Kidney (tissue), 14 donors: ENCODE data around the gene FGD3. TPM values are rescaled to one million over a fixed set of nuclear protein-coding genes. Genes with fewer than 3 reads are reported as not detected.

Experiments
- DNase-seq, 5 donors: peaks; one replicate each; pipeline ENCODE4 v3.0.0-alpha.2; 2013 to 2020
- FAIRE-seq: peaks from 2 replicates; lab custom pipeline; 2012; peaks lifted over from hg19 to GRCh38; lab: Jason Lieb, UNC
- H3K27ac ChIP-seq, 2 donors: one replicate each; pipeline ENCODE4 v1.7.0; 2013; ENCODE audit warnings: low read depth in 2 of 2, low read length in 2 of 2, inconsistent platforms in 1 of 2
- H3K27me3 ChIP-seq: one replicate; pipeline ENCODE4 v1.7.1; 2013; ENCODE audit warnings: low read length, inconsistent platforms; ENCODE audit not compliant: control insufficient read depth, insufficient read depth
- H3K36me3 ChIP-seq, 3 donors: one replicate each; pipeline versions ENCODE4 v1.7.0 to v1.7.1; 2013; ENCODE audit warnings: low read length in 3 of 3, control low read depth in 1 of 3, inconsistent platforms in 1 of 3; ENCODE audit not compliant: insufficient read depth in 3 of 3, control insufficient read depth in 2 of 3
- H3K4me1 ChIP-seq, 3 donors: one replicate each; pipeline versions ENCODE4 v1.7.0 to v1.7.1; 2013; ENCODE audit warnings: low read length in 3 of 3, inconsistent platforms in 1 of 3, low read depth in 1 of 3; ENCODE audit not compliant: control insufficient read depth in 2 of 3, insufficient read depth in 2 of 3
- H3K4me3 ChIP-seq, 3 donors: one replicate each; pipeline versions ENCODE4 v1.7.0 to v1.8.1; 2013; ENCODE audit warnings: low read length in 3 of 3, control low read depth in 1 of 3, inconsistent platforms in 1 of 3
- H3K9ac ChIP-seq, 3 donors: one replicate each; pipeline versions ENCODE4 v1.7.0 to v1.7.1; 2013; ENCODE audit warnings: low read length in 3 of 3, control low read depth in 1 of 3, inconsistent platforms in 1 of 3
- H3K9me3 ChIP-seq, 3 donors: one replicate each; pipeline versions ENCODE4 v1.7.0 to v1.7.1; 2013; ENCODE audit warnings: low read length in 3 of 3, control low read depth in 1 of 3, inconsistent platforms in 1 of 3; ENCODE audit not compliant: control insufficient read depth in 2 of 3, insufficient read depth in 1 of 3
- CTCF ChIP-seq: IDR thresholded peaks from 3 replicates; pipeline ENCODE4 v1.5.1; 2012; ENCODE audit warnings: mild to moderate bottlenecking, moderate library complexity, borderline replicate concordance; ENCODE audit not compliant: insufficient read depth; ENCODE audit errors: extremely low read depth
- intact Hi-C: fragments of 100-400 bp; cut with DNase I; formaldehyde crosslinking; loops from one replicate; pipeline ENCODE4 v1.11.1; 2022
- polyA plus RNA-seq: library from polyadenylated mRNA; stranded (reverse); fragments of 350-450 nt; fragmentation: Illumina TruSeq; extraction: RNeasy Lipid Tissue Mini Kit (QIAGEN cat#74804); gene quantifications from one replicate; pipeline ENCODE4 v1.2.3, GENCODE V29; 2014; ENCODE audit warnings: low read depth, low replicate concordance; ENCODE audit not compliant: insufficient read depth
- total RNA-seq: library from RNA; stranded (reverse); fragmentation: NEBNext Ultra II Directional; extraction: Animal tissue kit (Norgen Biotek cat#: 25700); gene quantifications from one replicate; pipeline ENCODE4 v1.2.1, GENCODE V29; 2021
- donor health status: control.
- donor health status: control.
- donor health status: control.
- donor health status: control.
- donor health status: control.
- donor health status: DM: yes; HTN: yes; CAD: no.
- donor health status: Normal renal cell carcinoma (clear cell type).

FGD3 gene
- total and polyA plus RNA-seq, 2 donors from 2014 or later = 7.4 to 12.1 TPM

DNA sequence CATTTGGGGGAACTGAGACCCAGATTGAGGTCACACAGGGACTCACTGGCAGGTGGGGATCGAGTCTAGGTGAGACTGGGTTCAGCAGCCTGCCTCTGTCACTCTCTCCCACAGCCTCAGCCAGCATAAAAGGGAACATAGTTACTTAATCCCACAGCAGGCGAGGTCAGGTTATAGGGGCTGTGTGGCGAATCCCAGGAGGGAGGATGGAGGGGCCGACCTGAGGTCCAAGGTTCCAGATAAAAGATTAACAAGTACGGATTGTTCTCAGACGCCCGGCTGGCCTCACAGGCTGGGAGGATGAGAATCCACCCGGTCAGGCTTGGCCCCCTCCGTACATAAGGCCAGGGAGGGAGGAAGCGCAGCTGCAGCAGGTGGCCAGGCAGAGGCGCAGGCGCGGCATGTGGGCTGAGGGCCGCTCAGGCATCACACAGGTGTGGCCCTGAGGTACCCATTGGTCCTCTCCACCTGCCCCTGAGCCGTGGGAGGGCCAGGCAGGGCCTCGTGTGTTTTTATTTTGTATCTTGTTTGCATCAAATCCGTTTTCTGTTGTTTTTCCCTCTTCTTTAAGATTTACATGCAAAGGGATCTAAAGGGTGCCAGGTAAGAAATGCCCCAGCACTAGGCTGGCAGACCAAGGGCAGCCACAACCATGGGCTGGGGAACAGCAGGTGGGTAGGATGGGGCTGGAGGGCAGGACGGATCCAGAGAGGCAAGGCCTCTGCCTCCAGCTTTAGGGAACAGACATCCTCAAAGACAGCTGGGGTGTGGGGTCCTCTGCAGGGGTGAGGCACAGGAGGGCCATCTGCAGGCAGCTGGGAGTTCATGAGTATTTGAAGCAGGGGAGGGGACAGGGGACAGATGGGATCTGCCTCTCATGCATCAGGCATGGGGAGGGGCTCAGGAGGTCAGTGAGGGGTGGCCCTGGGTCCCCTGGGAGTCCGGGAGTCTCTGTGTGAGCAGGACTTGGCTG is 114.8 kb downstream of the FGD3 start:
- TF ChIP-seq CTCF = no peak
- H3K9ac ChIP-seq = peak overlapping the region in 1 of 3 donors; percentile 2
- no peaks in the 10 kb centered on the region for H3K27me3 ChIP-seq
- DNase-seq (peak; percentile 79 to 87 (median 83)), FAIRE-seq (no peak)
- peaks cover 0 to 32% (median 16%) of the 10 kb centered on the region in 3 donors for H3K4me1 ChIP-seq
- intact Hi-C loops = no loop called here
- H3K4me3 ChIP-seq = peak overlapping the region in 1 of 3 donors; percentile 2
- H3K27ac ChIP-seq = peak overlapping the region in 1 of 2 donors; percentile 71
- no peaks in the 10 kb centered on the region for H3K36me3 ChIP-seq
- H3K9me3 ChIP-seq = no peaks in the 10 kb centered on the region

GRCh38 chr9:93064392-93065134 is 117.2 kb downstream of the FGD3 start:
- Histone ChIP-seq H3K4me1 (peaks cover 0 to 31% (median 14%) of the 10 kb centered on the region in 3 donors), H3K27ac (no peak overlapping the region)
- intact Hi-C loops = no loop called here

GRCh38 chr9:93065135-93065720 is 117.9 kb downstream of the FGD3 start:
- no peak overlapping the region for H3K9ac ChIP-seq
- no peaks in the 10 kb centered on the region for H3K9me3 ChIP-seq
- H3K27me3 ChIP-seq = no peaks in the 10 kb centered on the region
- FAIRE-seq (no peak), DNase-seq (peak in 1 of 5 donors; percentile 22)
- no peaks in the 10 kb centered on the region for H3K36me3 ChIP-seq
- H3K27ac ChIP-seq = no peak overlapping the region
- intact Hi-C loops = no loop called here
- TF ChIP-seq CTCF = no peak
- H3K4me3 ChIP-seq = no peak overlapping the region
- peaks cover 0 to 24% (median 11%) of the 10 kb centered on the region in 3 donors for H3K4me1 ChIP-seq

More at GRCh38 chr9:93064392-93065134, 117.2 kb downstream of the FGD3 start:
- H3K27me3 ChIP-seq = no peaks in the 10 kb centered on the region
- FAIRE-seq = no peak
- peak in 3 of 5 donors; percentile 35 to 78 (median 35) for DNase-seq
- no peak overlapping the region for H3K9ac ChIP-seq
- TF ChIP-seq CTCF = no peak
- H3K36me3 ChIP-seq = no peaks in the 10 kb centered on the region
- H3K9me3 ChIP-seq = no peaks in the 10 kb centered on the region
- H3K4me3 ChIP-seq = no peak overlapping the region
